NB4 (cell line): Measurements from ENCODE around the gene SPIN2A.

Experiments used
- CTCF ChIP-seq: IDR thresholded peaks from one replicate; pipeline ENCODE4 v1.5.1; 2012; ENCODE audit warnings: low read depth, low read length
- MAX ChIP-seq: IDR thresholded peaks from 2 replicates; pipeline ENCODE4 v1.6.1; 2011; ENCODE audit warnings: low read depth, low read length
- MYC ChIP-seq: IDR thresholded peaks from 2 replicates; pipeline ENCODE4 v1.6.1; 2011; ENCODE audit warnings: low read depth, low read length
- POLR2A ChIP-seq: IDR thresholded peaks from 2 replicates; pipeline ENCODE4 v1.6.1; 2011; ENCODE audit warnings: mild to moderate bottlenecking; ENCODE audit not compliant: insufficient read length; ENCODE audit errors: extremely low read depth

- TF ChIP-seq POLR2A = no peak
- no peak for TF ChIP-seq CTCF
- TF ChIP-seq MAX = no peak
- TF ChIP-seq MYC = no peak
Measured at GRCh38 chrX:57178605-57179004, 41.4 kb upstream of the SPIN2A start.
